Parathyroid adenoma (tissue), 2 donors: ENCODE results near the gene COA7.

Experiments
- H2AFZ ChIP-seq: fragments of 300-600 bp; sonication (generic); one replicate; pipeline ENCODE4 v1.7.0; 2017; ENCODE audit warnings: antibody characterized with exemption, mild to moderate bottlenecking
- H3K27ac ChIP-seq: fragments of 300-600 bp; sonication (generic); one replicate; pipeline ENCODE4 v1.7.0; 2017
- H3K27me3 ChIP-seq: fragments of 300-600 bp; sonication (generic); one replicate; pipeline ENCODE4 v1.7.0; 2017; ENCODE audit warnings: low read length; ENCODE audit not compliant: control insufficient read depth, insufficient read depth
- H3K36me3 ChIP-seq: fragments of 300-600 bp; sonication (generic); one replicate; pipeline ENCODE4 v1.7.0; 2017; ENCODE audit warnings: low read length; ENCODE audit not compliant: control insufficient read depth, insufficient read depth
- H3K4me1 ChIP-seq: fragments of 300-600 bp; sonication (generic); one replicate; pipeline ENCODE4 v1.7.0; 2017; ENCODE audit warnings: control low read depth
- H3K4me2 ChIP-seq: fragments of 300-600 bp; sonication (generic); one replicate; pipeline ENCODE4 v1.7.0; 2017; ENCODE audit warnings: low read length
- H3K4me3 ChIP-seq: fragments of 300-600 bp; sonication (generic); one replicate; pipeline ENCODE4 v1.7.0; 2017; ENCODE audit warnings: low read depth, low read length
- H3K79me2 ChIP-seq: fragments of 300-600 bp; sonication (generic); one replicate; pipeline ENCODE4 v1.7.0; 2017; ENCODE audit warnings: control low read depth
- H3K9ac ChIP-seq: fragments of 300-600 bp; sonication (generic); one replicate; pipeline ENCODE4 v1.7.0; 2017; ENCODE audit warnings: mild to moderate bottlenecking
- H3K9me3 ChIP-seq: fragments of 300-600 bp; sonication (generic); one replicate; pipeline ENCODE4 v1.7.0; 2017; ENCODE audit warnings: low read length; ENCODE audit not compliant: control insufficient read depth
- TF ChIP-seq, protein P1 (sequence below): fragments of 300-600 bp; sonication (generic); IDR thresholded peaks from one replicate; pipeline ENCODE4 v1.7.0; 2017; ENCODE audit warnings: antibody characterized with exemption, mild to moderate bottlenecking
- donor health status: primary hyperparathyroidism.

COA7 gene

DNA sequence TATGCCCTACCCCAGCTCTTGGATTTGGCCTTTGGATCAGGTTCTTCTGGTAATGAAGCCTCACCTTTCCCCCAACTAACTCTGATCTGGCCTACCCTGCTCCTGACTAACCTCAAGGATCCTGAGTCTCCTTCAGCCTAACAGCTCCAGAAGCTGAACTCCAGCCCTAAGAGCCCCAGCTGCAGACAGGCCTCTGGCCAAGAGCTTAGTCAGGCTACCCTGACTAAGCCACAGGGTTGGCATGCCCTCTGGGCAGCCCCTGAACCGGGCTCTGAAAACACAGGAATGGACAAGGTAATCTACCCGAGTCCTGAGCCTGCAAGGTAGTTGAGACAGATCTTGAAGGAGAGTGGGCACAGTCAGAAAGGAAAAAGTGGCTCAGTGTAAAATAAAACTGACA lies 29.4 kb downstream of the COA7 start:
- no peak overlapping the region for H3K4me2 ChIP-seq
- no peaks in the 10 kb centered on the region for H3K4me1 ChIP-seq
- H3K9me3 ChIP-seq: no peaks in the 10 kb centered on the region
- TF ChIP-seq, protein P1, sequence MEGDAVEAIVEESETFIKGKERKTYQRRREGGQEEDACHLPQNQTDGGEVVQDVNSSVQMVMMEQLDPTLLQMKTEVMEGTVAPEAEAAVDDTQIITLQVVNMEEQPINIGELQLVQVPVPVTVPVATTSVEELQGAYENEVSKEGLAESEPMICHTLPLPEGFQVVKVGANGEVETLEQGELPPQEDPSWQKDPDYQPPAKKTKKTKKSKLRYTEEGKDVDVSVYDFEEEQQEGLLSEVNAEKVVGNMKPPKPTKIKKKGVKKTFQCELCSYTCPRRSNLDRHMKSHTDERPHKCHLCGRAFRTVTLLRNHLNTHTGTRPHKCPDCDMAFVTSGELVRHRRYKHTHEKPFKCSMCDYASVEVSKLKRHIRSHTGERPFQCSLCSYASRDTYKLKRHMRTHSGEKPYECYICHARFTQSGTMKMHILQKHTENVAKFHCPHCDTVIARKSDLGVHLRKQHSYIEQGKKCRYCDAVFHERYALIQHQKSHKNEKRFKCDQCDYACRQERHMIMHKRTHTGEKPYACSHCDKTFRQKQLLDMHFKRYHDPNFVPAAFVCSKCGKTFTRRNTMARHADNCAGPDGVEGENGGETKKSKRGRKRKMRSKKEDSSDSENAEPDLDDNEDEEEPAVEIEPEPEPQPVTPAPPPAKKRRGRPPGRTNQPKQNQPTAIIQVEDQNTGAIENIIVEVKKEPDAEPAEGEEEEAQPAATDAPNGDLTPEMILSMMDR: no peak
- H3K9ac ChIP-seq: no peak overlapping the region
- no peak overlapping the region for H2AFZ ChIP-seq
- no peak overlapping the region for H3K27ac ChIP-seq
- no peaks in the 10 kb centered on the region for H3K36me3 ChIP-seq
- H3K79me2 ChIP-seq: no peaks in the 10 kb centered on the region
- no peak overlapping the region for H3K4me3 ChIP-seq
- no peaks in the 10 kb centered on the region for H3K27me3 ChIP-seq

DNA sequence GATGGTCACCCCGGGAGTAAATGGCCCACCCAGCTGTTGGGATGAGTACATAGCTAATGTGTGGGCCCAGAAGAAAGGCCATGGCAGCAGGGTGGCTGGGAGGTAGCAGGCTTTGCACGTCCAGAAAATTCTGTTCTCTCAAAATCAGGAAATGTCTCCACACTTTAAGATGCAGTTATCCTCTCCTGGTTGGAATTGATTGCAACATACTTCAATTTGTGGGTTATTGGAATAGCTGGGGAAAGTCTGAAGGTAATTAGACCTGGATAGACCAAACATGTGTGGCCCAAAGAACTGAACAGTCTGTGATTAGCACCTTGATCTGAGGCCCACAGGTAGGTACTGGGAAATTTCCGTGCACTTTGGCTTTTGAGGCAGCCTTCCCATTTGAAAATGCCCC lies 30.2 kb downstream of the COA7 start:
- Histone ChIP-seq H3K9me3 (no peaks in the 10 kb centered on the region), H3K36me3 (no peaks in the 10 kb centered on the region), H3K4me3 (no peak overlapping the region), H3K79me2 (no peaks in the 10 kb centered on the region), H3K27me3 (no peaks in the 10 kb centered on the region), H3K4me2 (no peak overlapping the region), H2AFZ (no peak overlapping the region), H3K4me1 (no peaks in the 10 kb centered on the region), H3K27ac (no peak overlapping the region), H3K9ac (no peak overlapping the region)
- TF ChIP-seq, protein P1: no peak

DNA sequence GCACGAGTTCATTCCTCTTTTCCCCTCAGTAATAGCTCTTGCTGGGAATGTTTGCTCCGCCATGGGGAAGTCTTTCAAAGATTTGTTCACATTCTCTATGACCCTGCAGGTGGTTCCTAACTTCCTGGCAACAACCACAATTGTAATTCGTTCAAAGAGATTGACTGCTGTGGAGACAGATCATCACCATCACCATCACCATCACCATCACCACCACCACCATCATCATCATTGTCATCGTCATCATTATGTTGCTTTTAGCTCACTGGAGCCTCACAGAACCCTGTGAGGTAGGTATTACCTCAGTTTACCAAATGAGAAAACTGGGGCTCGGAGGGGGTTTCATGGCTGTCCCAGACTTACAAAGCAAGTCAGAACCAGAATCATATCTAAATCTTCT lies 30.9 kb downstream of the COA7 start:
- no peaks in the 10 kb centered on the region for H3K4me1 ChIP-seq
- H3K27me3 ChIP-seq: no peaks in the 10 kb centered on the region
- H3K4me2 ChIP-seq: no peak overlapping the region
- no peaks in the 10 kb centered on the region for H3K79me2 ChIP-seq
- H3K9ac ChIP-seq: no peak overlapping the region
- no peaks in the 10 kb centered on the region for H3K36me3 ChIP-seq
- H2AFZ ChIP-seq: no peak overlapping the region
- no peak overlapping the region for H3K4me3 ChIP-seq
- TF ChIP-seq, protein P1: no peak
- no peak overlapping the region for H3K27ac ChIP-seq
- no peaks in the 10 kb centered on the region for H3K9me3 ChIP-seq

DNA sequence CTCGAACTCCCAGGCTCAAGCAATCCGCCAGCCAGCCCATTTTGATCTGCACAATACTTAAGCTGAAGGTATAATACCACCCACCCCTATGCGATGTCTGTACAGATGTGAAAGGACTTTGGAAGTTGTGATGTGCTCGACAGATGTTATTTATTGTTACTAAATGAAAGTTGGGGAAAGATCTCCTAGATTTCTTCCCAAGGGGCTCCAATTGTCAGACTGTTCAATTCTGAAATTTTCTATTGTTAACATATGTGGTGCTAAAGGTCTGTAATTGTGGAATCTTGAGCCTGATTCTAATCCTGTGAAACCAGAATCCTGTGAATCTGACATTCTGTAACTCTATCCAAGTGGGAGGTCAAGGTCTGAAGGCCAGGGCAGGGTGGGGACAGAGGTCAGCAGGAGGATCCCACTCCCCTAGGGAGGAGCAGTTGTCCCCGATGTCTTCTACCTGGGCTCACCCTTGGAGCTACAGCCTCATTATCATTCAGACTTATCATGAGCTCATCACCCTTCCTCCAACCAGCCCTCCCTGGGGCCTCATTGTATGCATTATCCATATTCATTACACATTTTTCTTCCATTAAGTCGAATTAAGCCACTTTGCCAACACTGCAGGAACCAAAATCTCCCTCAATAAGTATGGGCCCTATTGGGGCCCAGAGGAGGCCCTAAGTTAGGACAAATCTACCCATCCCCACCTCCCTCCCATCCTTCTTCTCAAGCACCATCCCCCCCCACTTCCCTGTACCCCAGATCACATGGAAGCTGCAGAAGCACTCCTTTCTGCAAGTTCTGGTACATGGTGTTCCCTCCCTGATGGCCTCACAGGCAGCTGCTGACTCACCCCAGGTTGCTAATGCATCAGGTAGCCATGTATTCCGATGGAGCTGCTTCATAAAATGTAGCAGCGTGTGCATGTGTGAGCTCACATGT lies 32.9 kb downstream of the COA7 start:
- TF ChIP-seq, protein P1: no peak
- no peak overlapping the region for H3K27ac ChIP-seq

DNA sequence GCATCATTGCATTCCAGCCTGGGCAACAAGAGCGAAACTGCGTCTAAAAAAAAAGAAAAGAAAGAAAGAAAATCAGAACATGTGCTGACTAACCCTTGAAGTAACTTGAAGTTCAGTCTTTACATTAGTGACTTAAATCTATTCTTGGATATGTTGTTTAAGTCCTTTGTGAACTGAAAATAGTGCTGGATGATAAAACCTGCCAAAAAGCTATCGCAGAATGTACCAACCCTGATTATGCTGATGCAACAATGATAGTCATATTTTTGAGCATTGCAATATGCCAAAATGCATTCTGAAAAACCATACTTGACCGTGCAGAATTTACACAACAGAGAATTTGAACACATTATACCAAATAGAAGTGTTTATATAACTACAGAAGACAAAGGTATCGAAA lies 34.4 kb downstream of the COA7 start:
- no peaks in the 10 kb centered on the region for H3K79me2 ChIP-seq
- H3K4me1 ChIP-seq: no peaks in the 10 kb centered on the region
- no peak overlapping the region for H3K4me3 ChIP-seq
- no peak overlapping the region for H3K27ac ChIP-seq
- H3K9me3 ChIP-seq: no peaks in the 10 kb centered on the region
- no peak overlapping the region for H2AFZ ChIP-seq
- H3K36me3 ChIP-seq: no peaks in the 10 kb centered on the region
- TF ChIP-seq, protein P1: no peak
- H3K27me3 ChIP-seq: no peaks in the 10 kb centered on the region
- no peak overlapping the region for H3K9ac ChIP-seq
- no peak overlapping the region for H3K4me2 ChIP-seq

More for the DNA sequence above, 32.9 kb downstream of the COA7 start:
- no peak overlapping the region for H2AFZ ChIP-seq
- H3K79me2 ChIP-seq: no peaks in the 10 kb centered on the region
- no peaks in the 10 kb centered on the region for H3K27me3 ChIP-seq
- H3K36me3 ChIP-seq: no peaks in the 10 kb centered on the region
- H3K4me2 ChIP-seq: no peak overlapping the region
- H3K9me3 ChIP-seq: no peaks in the 10 kb centered on the region
- H3K9ac ChIP-seq: no peak overlapping the region
- no peak overlapping the region for H3K4me3 ChIP-seq
- H3K4me1 ChIP-seq: no peaks in the 10 kb centered on the region
